H4 (cell line): ENCODE data around the gene GNAQ. TPM values are rescaled to one million over a fixed set of nuclear protein-coding genes. Genes with fewer than 3 reads are reported as not detected.

ENCODE experiments used
- DNase-seq: peaks from one replicate; pipeline ENCODE4 v3.0.0-alpha.2; 2015; ENCODE audit warnings: low spot score
- total RNA-seq: library from RNA; depleted of rRNA; stranded (reverse); fragments of >200 nt; shearing (Covaris generic); gene quantifications from 2 replicates; pipeline ENCODE4 v1.2.3, GENCODE V29; 2014

Gene GNAQ
- total RNA-seq, 1 experiment from 2014 or later, result 20.6 TPM

GRCh38 chr9:78031893-78032729 is 500 bp upstream of the GNAQ start:
- DNase-seq, result peak; percentile 92

GRCh38 chr9:78030553-78031443 is 813 bp downstream of the GNAQ start:
- DNase-seq, result peak; percentile 25

- DNase-seq, result peak; percentile 16
Observed at GRCh38 chr9:78030296-78030552, 1.4 kb downstream of the GNAQ start.

- DNase-seq, result no peak
Observed at GRCh38 chr9:78029551-78030295, 1.9 kb downstream of the GNAQ start.

GRCh38 chr9:78028926-78029325 is 2.7 kb downstream of the GNAQ start:
- no peak for DNase-seq

GRCh38 chr9:78026947-78027346 is 4.7 kb downstream of the GNAQ start:
- DNase-seq, result no peak

GRCh38 chr9:78026416-78026815 is 5.2 kb downstream of the GNAQ start:
- no peak for DNase-seq

GRCh38 chr9:78025186-78025585 is 6.4 kb downstream of the GNAQ start:
- DNase-seq, result no peak

GRCh38 chr9:78023003-78023741 is 8.4 kb downstream of the GNAQ start:
- peak; percentile 34 for DNase-seq

- DNase-seq, result no peak
Observed at GRCh38 chr9:78021697-78022096, 9.9 kb downstream of the GNAQ start.

GRCh38 chr9:78017190-78017693 is 14.4 kb downstream of the GNAQ start:
- DNase-seq, result no peak

GRCh38 chr9:78015241-78015640 is 16.4 kb downstream of the GNAQ start:
- no peak for DNase-seq

GRCh38 chr9:78014776-78015175 is 16.8 kb downstream of the GNAQ start:
- peak; percentile 39 for DNase-seq

- DNase-seq, result no peak
Observed at GRCh38 chr9:78013934-78014333, 17.7 kb downstream of the GNAQ start.

- DNase-seq, result no peak
Observed at GRCh38 chr9:78011049-78011448, 20.6 kb downstream of the GNAQ start.

GRCh38 chr9:78010445-78010844 is 21.2 kb downstream of the GNAQ start:
- no peak for DNase-seq

GRCh38 chr9:78009186-78009585 is 22.4 kb downstream of the GNAQ start:
- no peak for DNase-seq

- no peak for DNase-seq
Observed at GRCh38 chr9:78006734-78007133, 24.9 kb downstream of the GNAQ start.

GRCh38 chr9:78005231-78006002 is 26.2 kb downstream of the GNAQ start:
- DNase-seq, result no peak

GRCh38 chr9:78004478-78005229 is 27.0 kb downstream of the GNAQ start:
- peak; percentile 33 for DNase-seq
